Testis (tissue), 3 donors: ENCODE measurements around the gene PCDHB8. TPM values are rescaled to one million over a fixed set of nuclear protein-coding genes. Genes with fewer than 3 reads are reported as not detected.
"Not testable (repeated sequence)": the region's sequence is repeated elsewhere in the genome, so short reads cannot be mapped to it uniquely, and the experiment has no call there.

Source experiments
- DNase-seq: peaks from one replicate; pipeline ENCODE4 v3.0.0-alpha.2; 2019
- H3K27ac ChIP-seq, 2 donors: fragments of 200-600 bp; sonication (generic); one replicate each; pipeline ENCODE4 v1.5.1; 2019
- H3K27me3 ChIP-seq: fragments of 200-600 bp; sonication (generic); one replicate; pipeline ENCODE4 v1.5.1; 2019
- H3K36me3 ChIP-seq: fragments of 200-600 bp; sonication (generic); one replicate; pipeline ENCODE4 v1.5.1; 2017; ENCODE audit warnings: low read depth; ENCODE audit errors: missing control alignments
- H3K4me1 ChIP-seq: fragments of 200-600 bp; sonication (generic); one replicate; pipeline ENCODE4 v1.5.1; 2019
- H3K4me3 ChIP-seq, 2 donors: fragments of 200-600 bp; sonication (generic); one replicate each; pipeline ENCODE4 v1.5.1; 2017 to 2019
- H3K9me3 ChIP-seq: fragments of 200-600 bp; sonication (generic); one replicate; pipeline ENCODE4 v1.5.1; 2017
- POLR2A ChIP-seq: fragments of 450-650 bp; IDR thresholded peaks from one replicate; pipeline ENCODE4 v1.6.1; 2017; ENCODE audit warnings: antibody characterized with exemption, mild to moderate bottlenecking, moderate library complexity
- WGBS, 2 donors: methylation state at CpG; one replicate each; pipeline ENCODE4 v1.1.5; 2018; 5-methylcytosine and 5-hydroxymethylcytosine counted together
- intact Hi-C: fragments of 100-400 bp; cut with DNase I; formaldehyde crosslinking; loops from one replicate; pipeline ENCODE4 v1.15.1; 2023; ENCODE audit warnings: low total_unique reads
- polyA plus RNA-seq: library from polyadenylated mRNA; stranded (reverse); fragments of 350-450 nt; fragmentation: Illumina TruSeq; extraction: RNeasy Lipid Tissue Mini Kit (QIAGEN cat#74804); gene quantifications from one replicate; pipeline ENCODE4 v1.2.3, GENCODE V29; 2014; ENCODE audit warnings: low read depth, low replicate concordance; ENCODE audit not compliant: insufficient read depth
- total RNA-seq, 2 donors: library from RNA; depleted of rRNA; stranded (reverse); fragments of >200 nt; gene quantifications; one replicate each; pipeline ENCODE4 v1.2.3, GENCODE V29; 2016
- TF ChIP-seq, protein P1 (sequence below), 3 experiments: fragments of 450-650 bp in 2 of 3; fragments of 200-600 bp in 1 of 3; sonication (generic) in 1 of 3; IDR thresholded peaks; one replicate each; pipeline ENCODE4 v1.5.1; 2016 to 2019; ENCODE audit warnings: antibody characterized with exemption in 3 of 3, mild to moderate bottlenecking in 2 of 3, moderate library complexity in 1 of 3

PCDHB8 gene
- total and polyA plus RNA-seq, 3 donors from 2014 or later = 2.1 to 4.3 (median 3.8) TPM

DNA sequence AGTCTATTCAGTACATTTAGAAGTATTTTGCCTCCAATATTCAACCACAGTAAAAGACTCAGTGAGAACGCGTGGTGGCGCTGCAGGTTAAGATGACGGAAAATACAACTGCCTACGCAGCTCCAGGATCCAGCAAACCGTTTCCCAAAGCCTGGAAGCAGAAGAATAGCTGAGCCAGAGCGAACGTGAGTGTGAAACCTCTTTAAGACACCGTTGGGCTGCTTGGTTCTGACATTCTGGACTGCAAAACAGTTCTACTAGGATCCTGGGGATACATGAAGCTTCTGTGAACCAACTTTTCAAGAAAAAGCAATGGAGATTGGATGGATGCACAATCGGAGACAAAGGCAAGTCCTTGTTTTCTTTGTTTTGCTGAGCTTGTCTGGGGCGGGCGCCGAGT, 4.7 kb downstream of the PCDHB8 start, which contains the start of gene PCDHB16:
Gene PCDHB16, plus strand, starts transcription at position 140 of the 400 bp plus-strand sequence. Its CDS starts 173 bp downstream, at position 313.
- no peaks in the 10 kb centered on the region for H3K4me1 ChIP-seq
- DNase-seq = peak; percentile 84
- H3K9me3 ChIP-seq = no peaks in the 10 kb centered on the region
- H3K27me3 ChIP-seq = no peaks in the 10 kb centered on the region
- peak within 1 kb of the TSS; percentile 16 to 45 for H3K4me3 ChIP-seq
- intact Hi-C loops = no loop called here
- TF ChIP-seq, protein P1, sequence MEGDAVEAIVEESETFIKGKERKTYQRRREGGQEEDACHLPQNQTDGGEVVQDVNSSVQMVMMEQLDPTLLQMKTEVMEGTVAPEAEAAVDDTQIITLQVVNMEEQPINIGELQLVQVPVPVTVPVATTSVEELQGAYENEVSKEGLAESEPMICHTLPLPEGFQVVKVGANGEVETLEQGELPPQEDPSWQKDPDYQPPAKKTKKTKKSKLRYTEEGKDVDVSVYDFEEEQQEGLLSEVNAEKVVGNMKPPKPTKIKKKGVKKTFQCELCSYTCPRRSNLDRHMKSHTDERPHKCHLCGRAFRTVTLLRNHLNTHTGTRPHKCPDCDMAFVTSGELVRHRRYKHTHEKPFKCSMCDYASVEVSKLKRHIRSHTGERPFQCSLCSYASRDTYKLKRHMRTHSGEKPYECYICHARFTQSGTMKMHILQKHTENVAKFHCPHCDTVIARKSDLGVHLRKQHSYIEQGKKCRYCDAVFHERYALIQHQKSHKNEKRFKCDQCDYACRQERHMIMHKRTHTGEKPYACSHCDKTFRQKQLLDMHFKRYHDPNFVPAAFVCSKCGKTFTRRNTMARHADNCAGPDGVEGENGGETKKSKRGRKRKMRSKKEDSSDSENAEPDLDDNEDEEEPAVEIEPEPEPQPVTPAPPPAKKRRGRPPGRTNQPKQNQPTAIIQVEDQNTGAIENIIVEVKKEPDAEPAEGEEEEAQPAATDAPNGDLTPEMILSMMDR (IDR thresholded peaks at IDR 0.05) = peak; percentile 40 to 49 (median 46)
- TF ChIP-seq POLR2A = no peak
- H3K27ac ChIP-seq = no peak within 1 kb of the TSS
- 11 to 13% methylated on average over 13 of the region's 13 CpGs for WGBS, 2 donors
- no peaks in the 10 kb centered on the region for H3K36me3 ChIP-seq

DNA sequence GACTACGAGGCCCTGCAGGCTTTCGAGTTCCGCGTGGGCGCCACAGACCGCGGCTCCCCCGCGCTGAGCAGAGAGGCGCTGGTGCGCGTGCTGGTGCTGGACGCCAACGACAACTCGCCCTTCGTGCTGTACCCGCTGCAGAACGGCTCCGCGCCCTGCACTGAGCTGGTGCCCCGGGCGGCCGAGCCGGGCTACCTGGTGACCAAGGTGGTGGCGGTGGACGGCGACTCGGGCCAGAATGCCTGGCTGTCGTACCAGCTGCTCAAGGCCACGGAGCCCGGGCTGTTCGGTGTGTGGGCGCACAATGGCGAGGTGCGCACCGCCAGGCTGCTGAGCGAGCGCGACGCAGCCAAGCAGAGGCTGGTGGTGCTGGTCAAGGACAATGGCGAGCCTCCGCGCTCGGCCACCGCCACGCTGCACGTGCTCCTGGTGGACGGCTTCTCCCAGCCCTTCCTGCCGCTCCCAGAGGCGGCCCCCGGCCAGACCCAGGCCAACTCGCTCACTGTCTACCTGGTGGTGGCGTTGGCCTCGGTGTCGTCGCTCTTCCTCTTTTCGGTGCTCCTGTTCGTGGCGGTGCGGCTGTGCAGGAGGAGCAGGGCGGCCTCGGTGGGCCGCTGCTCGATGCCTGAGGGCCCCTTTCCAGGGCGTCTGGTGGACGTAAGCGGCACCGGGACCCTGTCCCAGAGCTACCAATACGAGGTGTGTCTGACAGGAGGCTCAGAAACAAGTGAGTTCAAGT, 6.7 kb downstream of the PCDHB8 start:
- H3K4me1 ChIP-seq, H3K27me3 ChIP-seq, intact Hi-C loops, H3K36me3 ChIP-seq, DNase-seq, H3K9me3 ChIP-seq, H3K27ac ChIP-seq, H3K4me3 ChIP-seq: not testable (repeated sequence)
- WGBS, 2 donors = 28 to 35% methylated on average over 11 to 24 of the region's 69 CpGs

DNA sequence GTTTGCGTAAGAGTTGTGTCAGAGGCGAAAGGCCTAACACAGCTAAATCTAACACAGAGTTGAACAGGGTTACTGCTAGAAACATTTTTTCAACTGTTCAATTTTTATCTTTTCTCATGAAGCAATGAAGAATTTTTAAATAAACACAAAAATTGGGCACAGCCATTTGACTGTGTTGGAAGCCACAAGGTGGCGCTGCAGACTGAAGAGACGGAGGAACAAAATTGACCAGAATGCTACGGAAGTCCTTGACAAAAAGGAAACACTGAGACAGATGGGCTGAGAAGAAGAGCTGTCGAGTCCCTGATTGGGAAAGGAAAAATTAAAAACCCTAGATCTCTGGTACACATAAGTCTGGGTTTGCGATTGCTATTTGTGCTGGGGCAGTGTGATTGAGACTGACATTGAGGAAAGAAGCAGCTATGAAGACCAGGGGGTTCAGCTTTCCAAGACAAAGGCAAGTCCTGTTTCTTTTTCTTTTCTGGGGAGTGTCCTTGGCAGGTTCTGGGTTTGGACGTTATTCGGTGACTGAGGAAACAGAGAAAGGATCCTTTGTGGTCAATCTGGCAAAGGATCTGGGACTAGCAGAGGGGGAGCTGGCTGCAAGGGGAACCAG, 9.4 kb downstream of the PCDHB8 start, which contains the start of gene PCDHB9:
Gene PCDHB9, plus strand, starts transcription at position 265 of the 616 bp plus-strand sequence. Its CDS starts 158 bp downstream, at position 423.
- 12 to 16% methylated on average over 9 of the region's 9 CpGs for WGBS, 2 donors
- no peak for TF ChIP-seq POLR2A
- TF ChIP-seq, protein P1 (IDR thresholded peaks at IDR 0.05) = peak; percentile 64 to 77 (median 75)
- H3K27me3 ChIP-seq = no peaks in the 10 kb centered on the region
- H3K4me3 ChIP-seq = no peak within 1 kb of the TSS
- H3K36me3 ChIP-seq = no peaks in the 10 kb centered on the region
- DNase-seq = peak; percentile 83
- H3K27ac ChIP-seq = no peak within 1 kb of the TSS
- intact Hi-C loops = no loop called here
- no peaks in the 10 kb centered on the region for H3K4me1 ChIP-seq
- H3K9me3 ChIP-seq = no peaks in the 10 kb centered on the region

DNA sequence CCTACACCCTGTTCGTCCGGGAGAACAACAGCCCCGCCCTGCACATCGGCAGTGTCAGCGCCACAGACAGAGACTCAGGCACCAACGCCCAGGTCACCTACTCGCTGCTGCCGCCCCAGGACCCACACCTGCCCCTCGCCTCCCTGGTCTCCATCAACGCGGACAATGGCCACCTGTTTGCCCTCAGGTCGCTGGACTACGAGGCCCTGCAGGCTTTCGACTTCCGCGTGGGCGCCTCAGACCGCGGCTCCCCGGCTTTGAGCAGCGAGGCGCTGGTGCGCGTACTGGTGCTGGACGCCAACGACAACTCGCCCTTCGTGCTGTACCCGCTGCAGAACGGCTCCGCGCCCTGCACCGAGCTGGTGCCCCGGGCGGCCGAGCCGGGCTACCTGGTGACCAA, 11.1 kb downstream of the PCDHB8 start:
- H3K9me3 ChIP-seq, intact Hi-C loops, DNase-seq: not testable (repeated sequence)

DNA sequence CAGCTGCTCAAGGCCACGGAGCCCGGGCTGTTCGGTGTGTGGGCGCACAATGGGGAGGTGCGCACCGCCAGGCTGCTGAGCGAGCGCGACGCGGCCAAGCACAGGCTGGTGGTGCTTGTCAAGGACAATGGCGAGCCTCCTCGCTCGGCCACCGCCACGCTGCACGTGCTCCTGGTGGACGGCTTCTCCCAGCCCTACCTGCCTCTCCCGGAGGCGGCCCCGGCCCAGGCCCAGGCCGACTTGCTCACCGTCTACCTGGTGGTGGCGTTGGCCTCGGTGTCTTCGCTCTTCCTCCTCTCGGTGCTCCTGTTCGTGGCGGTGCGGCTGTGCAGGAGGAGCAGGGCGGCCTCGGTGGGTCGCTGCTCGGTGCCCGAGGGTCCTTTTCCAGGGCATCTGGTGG, 11.5 kb downstream of the PCDHB8 start:
- WGBS, 2 donors = 22 to 32% methylated on average over 7 to 32 of the region's 35 CpGs
- intact Hi-C loops, H3K4me1 ChIP-seq, H3K27ac ChIP-seq, H3K4me3 ChIP-seq, DNase-seq, H3K9me3 ChIP-seq, H3K27me3 ChIP-seq, H3K36me3 ChIP-seq: not testable (repeated sequence)

More for the DNA sequence above, 11.1 kb downstream of the PCDHB8 start:
- H3K27ac ChIP-seq, H3K27me3 ChIP-seq, H3K4me1 ChIP-seq, H3K4me3 ChIP-seq, H3K36me3 ChIP-seq: not testable (repeated sequence)
- WGBS, 2 donors = 21% methylated on average over 26 of the region's 37 CpGs; no CpG with 5 or more reads in 1 of the 2 donors

DNA sequence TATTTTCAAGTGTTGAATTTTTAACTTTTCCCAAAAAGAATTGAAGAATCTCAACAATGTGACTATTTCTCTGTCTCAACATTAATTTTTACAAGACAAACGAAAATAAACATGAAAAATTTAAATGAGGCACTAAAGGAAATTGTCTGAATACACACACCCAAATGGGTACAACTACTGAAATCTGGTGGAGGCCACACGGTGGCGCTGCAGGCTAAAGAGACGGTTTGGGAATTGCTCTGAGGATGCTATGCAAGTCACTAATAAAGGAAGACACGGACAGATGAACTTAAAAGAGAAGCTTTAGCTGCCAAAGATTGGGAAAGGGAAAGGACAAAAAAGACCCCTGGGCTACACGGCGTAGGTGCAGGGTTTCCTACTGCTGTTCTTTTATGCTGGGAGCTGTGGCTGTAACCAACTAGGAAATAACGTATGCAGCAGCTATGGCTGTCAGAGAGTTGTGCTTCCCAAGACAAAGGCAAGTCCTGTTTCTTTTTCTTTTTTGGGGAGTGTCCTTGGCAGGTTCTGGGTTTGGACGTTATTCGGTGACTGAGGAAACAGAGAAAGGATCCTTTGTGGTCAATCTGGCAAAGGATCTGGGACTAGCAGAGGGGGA, 14.6 kb downstream of the PCDHB8 start, which contains the start of gene PCDHB10:
Gene PCDHB10, plus strand, starts transcription at position 244 of the 616 bp plus-strand sequence. Its CDS starts 200 bp downstream, at position 444.
- no peak within 1 kb of the TSS for H3K4me3 ChIP-seq
- WGBS, 2 donors = 2 to 6% methylated on average over 10 of the region's 10 CpGs
- no peaks in the 10 kb centered on the region for H3K27me3 ChIP-seq
- H3K36me3 ChIP-seq = no peaks in the 10 kb centered on the region
- DNase-seq = peak; percentile 86
- no peaks in the 10 kb centered on the region for H3K9me3 ChIP-seq
- no peak within 1 kb of the TSS for H3K27ac ChIP-seq
- TF ChIP-seq, protein P1 (IDR thresholded peaks at IDR 0.05) = peak; percentile 37 to 68 (median 68)
- no peak for TF ChIP-seq POLR2A
- H3K4me1 ChIP-seq = no peaks in the 10 kb centered on the region
- intact Hi-C loops = no loop called here

DNA sequence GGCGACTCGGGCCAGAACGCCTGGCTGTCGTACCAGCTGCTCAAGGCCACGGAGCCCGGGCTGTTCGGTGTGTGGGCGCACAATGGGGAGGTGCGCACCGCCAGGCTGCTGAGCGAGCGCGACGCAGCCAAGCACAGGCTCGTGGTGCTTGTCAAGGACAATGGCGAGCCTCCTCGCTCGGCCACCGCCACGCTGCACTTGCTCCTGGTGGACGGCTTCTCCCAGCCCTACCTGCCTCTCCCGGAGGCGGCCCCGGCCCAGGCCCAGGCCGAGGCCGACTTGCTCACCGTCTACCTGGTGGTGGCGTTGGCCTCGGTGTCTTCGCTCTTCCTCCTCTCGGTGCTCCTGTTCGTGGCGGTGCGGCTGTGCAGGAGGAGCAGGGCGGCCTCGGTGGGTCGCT, 16.7 kb downstream of the PCDHB8 start:
- H3K4me3 ChIP-seq, intact Hi-C loops, H3K4me1 ChIP-seq, DNase-seq, H3K9me3 ChIP-seq, H3K27me3 ChIP-seq, H3K36me3 ChIP-seq, H3K27ac ChIP-seq: not testable (repeated sequence)
- WGBS, 2 donors = 15% methylated on average over 5 of the region's 37 CpGs; no CpG with 5 or more reads in 1 of the 2 donors
